GM12872 (cell line): ENCODE data around the gene GDPD5.

ENCODE experiments used
- TF ChIP-seq, protein P1 (sequence below): IDR thresholded peaks from 3 replicates; pipeline ENCODE4 v1.5.1; 2011; ENCODE audit warnings: low read depth, mild to moderate bottlenecking, low read length, moderate library complexity; ENCODE audit not compliant: insufficient read depth

Gene GDPD5

DNA sequence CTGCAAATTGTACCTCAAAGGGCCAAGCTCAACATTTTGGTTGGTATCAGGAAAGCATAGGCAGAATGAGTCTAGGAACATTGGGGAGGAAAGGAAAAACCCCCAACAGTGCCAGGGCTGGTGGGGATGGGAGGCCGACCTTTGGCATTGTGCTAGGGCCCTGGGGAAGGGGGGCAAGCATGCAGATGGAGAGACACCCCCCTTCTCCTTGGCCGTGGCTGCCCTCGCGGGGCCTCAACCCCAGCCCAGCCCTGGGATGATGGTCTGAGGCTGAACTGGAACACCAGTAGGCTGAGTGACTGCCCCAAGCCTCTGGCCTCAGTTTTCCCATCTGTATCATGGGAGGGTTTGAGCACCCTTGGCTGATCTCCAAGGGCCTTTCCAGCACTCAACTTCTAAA is 40.0 kb downstream of the GDPD5 start:
- TF ChIP-seq, protein P1, sequence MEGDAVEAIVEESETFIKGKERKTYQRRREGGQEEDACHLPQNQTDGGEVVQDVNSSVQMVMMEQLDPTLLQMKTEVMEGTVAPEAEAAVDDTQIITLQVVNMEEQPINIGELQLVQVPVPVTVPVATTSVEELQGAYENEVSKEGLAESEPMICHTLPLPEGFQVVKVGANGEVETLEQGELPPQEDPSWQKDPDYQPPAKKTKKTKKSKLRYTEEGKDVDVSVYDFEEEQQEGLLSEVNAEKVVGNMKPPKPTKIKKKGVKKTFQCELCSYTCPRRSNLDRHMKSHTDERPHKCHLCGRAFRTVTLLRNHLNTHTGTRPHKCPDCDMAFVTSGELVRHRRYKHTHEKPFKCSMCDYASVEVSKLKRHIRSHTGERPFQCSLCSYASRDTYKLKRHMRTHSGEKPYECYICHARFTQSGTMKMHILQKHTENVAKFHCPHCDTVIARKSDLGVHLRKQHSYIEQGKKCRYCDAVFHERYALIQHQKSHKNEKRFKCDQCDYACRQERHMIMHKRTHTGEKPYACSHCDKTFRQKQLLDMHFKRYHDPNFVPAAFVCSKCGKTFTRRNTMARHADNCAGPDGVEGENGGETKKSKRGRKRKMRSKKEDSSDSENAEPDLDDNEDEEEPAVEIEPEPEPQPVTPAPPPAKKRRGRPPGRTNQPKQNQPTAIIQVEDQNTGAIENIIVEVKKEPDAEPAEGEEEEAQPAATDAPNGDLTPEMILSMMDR, result no peak

DNA sequence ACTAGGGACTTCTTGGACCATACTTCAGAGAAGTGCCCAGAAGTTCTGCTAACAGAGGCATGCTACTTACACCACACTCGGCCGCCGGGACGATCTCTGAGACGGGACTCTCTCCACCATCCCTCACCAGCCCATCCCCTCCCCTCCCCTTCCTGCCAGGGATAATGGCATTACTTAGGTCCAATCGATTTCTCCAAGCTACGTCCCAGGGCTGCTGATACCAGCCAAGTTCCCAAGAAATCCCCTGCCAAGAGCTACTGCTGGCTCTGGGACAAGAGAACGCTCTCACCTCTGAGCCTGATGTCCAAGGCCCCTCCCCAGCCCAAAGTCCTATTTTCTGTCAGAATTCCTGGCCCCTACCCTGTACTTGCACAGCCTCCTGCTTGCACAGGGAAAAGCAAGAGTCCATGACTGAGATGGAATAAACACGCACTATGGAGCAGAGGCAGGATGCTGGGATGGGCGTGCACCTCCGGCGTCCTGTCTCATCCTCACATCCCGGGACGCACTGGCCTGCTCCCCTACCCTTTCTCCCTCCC is 42.7 kb downstream of the GDPD5 start:
- TF ChIP-seq, protein P1, result no peak

DNA sequence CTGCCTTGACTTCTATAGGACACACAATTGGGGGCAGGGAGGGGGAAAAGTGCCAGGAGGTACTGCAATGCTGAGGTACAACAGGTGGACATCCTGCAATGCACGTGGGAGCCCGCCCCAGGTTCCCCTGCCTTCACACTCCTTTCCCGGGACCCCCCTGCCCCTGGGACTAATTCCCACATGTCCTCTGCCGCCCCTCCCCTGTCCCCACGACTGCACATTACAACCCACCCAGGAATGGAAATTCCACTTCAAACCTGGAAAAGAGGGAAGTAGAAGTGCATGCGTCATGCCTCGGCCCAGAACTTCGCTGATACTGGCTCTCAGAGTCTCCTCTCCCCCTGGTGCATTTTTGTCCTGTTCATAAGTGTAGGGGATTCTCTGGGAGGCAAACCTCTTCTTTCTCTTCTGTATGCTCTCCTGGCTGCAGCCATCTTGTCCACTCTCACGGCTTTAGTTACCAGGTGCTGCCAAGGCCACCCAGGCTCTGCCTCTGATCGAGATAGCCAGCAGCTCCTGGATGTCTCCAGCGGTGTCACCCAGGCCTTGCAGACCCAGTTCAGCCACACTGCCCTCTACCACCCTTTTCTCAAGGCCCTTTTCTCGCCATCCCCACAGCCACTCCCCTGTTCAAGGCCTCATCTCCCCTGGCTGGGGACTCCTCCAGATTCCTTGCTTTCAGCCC is 43.7 kb downstream of the GDPD5 start:
- TF ChIP-seq, protein P1, result no peak

DNA sequence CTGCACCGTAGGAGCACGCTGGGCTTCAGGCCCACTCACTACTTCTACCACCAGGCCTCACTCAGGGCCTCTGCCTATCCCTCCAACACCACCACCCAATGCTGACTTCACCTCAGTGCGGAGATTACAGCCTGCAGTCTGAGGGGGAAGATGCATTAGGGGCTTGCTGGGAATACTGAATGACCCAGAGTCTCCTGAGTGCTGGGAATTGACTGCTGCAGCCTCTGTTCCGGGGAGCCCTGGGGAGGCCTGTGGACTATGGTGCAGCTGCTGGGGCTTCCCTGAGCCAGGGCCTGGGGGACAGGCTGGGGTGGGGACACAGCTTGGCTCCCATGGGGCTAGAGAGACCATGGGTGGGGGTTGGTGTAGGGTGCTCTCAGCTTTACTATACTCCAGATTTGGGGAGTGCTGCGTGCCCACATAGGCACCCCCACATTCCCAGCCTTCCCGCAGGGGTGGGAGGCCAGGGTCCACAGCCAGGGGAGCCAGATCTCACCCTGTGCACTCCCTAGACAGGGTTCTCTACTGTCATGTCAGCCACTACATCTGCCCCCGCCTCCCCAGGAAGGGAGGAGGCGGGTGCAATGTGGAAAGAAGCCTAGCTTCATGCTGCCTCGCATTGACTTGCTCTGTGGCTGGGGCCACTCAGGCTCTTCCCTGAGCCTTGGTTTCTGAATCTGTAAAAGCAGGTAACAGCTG is 44.4 kb downstream of the GDPD5 start:
- TF ChIP-seq, protein P1, result no peak

DNA sequence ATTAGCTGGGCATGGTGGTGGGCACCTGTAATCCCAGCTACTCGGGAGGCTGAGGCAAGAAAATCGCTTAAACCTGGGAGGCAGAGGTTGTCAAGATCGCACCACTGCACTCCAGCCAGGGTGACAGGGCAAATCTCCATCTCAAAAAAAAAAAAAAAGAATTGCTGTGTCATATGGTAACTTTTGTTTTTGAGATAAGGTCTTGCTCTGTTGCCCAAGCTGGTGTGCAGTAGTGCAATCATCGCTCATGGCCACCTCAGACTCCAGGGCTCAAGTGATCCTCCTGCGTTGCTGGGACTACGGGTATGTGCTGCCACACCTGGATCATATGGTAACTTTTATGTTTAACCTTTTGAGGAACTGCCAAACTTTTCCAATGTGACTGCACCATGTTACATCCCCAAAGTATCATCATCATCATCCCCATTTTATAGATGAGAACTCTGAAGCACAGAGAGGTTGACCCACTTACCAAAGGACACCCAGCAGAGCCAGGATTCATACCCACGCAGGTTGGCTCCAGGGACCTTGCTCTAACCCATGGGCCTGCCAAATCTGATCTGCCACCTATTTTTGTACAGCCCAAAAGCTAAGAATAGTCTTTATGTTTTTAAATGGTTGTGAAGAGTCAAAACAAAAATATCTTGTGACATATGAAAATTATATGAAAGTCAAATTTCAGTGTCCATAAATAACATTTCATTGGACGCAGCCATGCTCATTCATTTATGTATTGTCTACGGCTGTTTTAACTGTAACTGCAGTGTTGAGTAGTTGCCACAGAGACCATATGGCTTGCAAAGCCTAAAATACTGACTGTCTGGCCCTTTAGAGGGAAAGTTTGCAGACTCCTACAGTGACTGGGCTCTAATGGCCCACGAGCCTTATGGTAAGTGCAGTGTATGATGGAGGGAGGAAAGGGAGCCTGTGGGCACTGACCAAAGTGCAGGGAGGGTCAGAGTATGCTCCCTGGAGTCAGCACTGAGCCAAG is 45.3 kb downstream of the GDPD5 start:
- TF ChIP-seq, protein P1, result no peak

DNA sequence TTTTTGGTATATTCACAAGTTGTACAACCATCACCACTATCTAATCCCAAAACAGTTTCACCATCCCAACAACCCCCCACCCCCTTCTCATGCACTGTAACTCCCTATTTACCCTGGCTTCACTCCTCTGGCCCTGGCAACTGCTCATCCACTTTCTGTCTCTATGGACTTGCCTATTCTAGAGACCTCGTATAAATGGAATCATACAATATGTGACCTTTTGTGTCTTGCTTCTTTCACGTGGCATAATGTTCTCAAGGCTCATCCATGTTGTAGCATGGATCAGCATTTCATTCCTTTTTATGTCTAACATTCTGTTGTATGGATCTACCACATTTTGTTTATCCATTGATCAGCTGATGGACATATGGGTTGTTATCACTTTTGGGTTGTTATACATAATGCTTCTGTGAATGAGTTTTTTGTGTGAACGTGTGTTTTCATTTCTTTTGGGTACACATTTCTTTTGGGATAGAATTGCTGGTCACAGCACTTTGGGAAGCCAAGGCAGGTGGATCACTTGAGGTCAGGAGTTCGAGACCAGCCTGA is 46.1 kb downstream of the GDPD5 start:
- TF ChIP-seq, protein P1, result no peak
